GM19438 (cell line): ENCODE results near the gene GLRX.

Source experiments
- ATAC-seq: cut with Tn5 transposase; IDR thresholded peaks from one replicate; pipeline ENCODE4 v1.9.1; 2021; ENCODE audit warnings: low read depth; ENCODE audit not compliant: unreplicated experiment

Gene GLRX

GRCh38 chr5:95784514-95785302 is 37.8 kb downstream of the GLRX start:
- ATAC-seq, result no peak

- ATAC-seq, result no peak
Observed at GRCh38 chr5:95783661-95784060, 38.9 kb downstream of the GLRX start.

- ATAC-seq, result no peak
Observed at GRCh38 chr5:95782181-95782580, 40.3 kb downstream of the GLRX start.

- ATAC-seq, result peak; percentile 96
Observed at GRCh38 chr5:95781101-95781583, 41.4 kb downstream of the GLRX start.

- ATAC-seq, result no peak
Observed at GRCh38 chr5:95780597-95780996, 41.9 kb downstream of the GLRX start.

- no peak for ATAC-seq
Observed at GRCh38 chr5:95779611-95780010, 42.9 kb downstream of the GLRX start.

GRCh38 chr5:95778713-95779436 is 43.7 kb downstream of the GLRX start:
- ATAC-seq, result no peak

- no peak for ATAC-seq
Observed at GRCh38 chr5:95777441-95777840, 45.1 kb downstream of the GLRX start.

GRCh38 chr5:95773335-95774059 is 49.0 kb downstream of the GLRX start:
- no peak for ATAC-seq

- no peak for ATAC-seq
Observed at GRCh38 chr5:95771892-95772291, 50.6 kb downstream of the GLRX start.

- no peak for ATAC-seq
Observed at GRCh38 chr5:95770830-95771708, 51.5 kb downstream of the GLRX start.

- ATAC-seq, result no peak
Observed at GRCh38 chr5:95768731-95769130, 53.8 kb downstream of the GLRX start.

GRCh38 chr5:95763941-95764340 is 58.6 kb downstream of the GLRX start:
- ATAC-seq, result no peak
